Heart left ventricle (tissue), 16 donors: ENCODE results near the gene SMARCA1. TPM values are rescaled to one million over a fixed set of nuclear protein-coding genes. Genes with fewer than 3 reads are reported as not detected.

ENCODE experiments used
- ATAC-seq, 4 donors: fragments of 200-7000 bp; cut with Tn5 transposase; one replicate each; pipeline ENCODE4 v1.9.1; 2020 to 2022; ENCODE audit warnings: moderate library complexity in 4 of 4, mild to moderate bottlenecking in 3 of 4, moderate number of reproducible peaks in 1 of 4
- DNase-seq, 5 donors: peaks; one replicate each; pipeline ENCODE4 v3.0.0-alpha.2; 2020
- H3K27ac ChIP-seq, 12 donors: fragments of 200-600 bp; sonication (generic) in 4 of 12; one replicate each; pipeline versions ENCODE4 v1.5.0 to v1.8.0; 2016 to 2022; ENCODE audit warnings: mild to moderate bottlenecking in 2 of 12
- H3K27me3 ChIP-seq, 9 donors: fragments of 200-600 bp; sonication (generic) in 2 of 9; one replicate each; pipeline versions ENCODE4 v1.5.1 to v1.8.0; 2016 to 2022; ENCODE audit warnings: mild to moderate bottlenecking in 3 of 9
- H3K36me3 ChIP-seq, 9 donors: fragments of 200-600 bp; sonication (generic) in 2 of 9; one replicate each; pipeline versions ENCODE4 v1.5.0 to v1.8.0; 2018 to 2022; ENCODE audit warnings: mild to moderate bottlenecking in 2 of 9
- H3K4me1 ChIP-seq, 12 donors: fragments of 200-600 bp; sonication (generic) in 4 of 12; one replicate each; pipeline versions ENCODE4 v1.5.0 to v1.8.0; 2016 to 2022; ENCODE audit warnings: mild to moderate bottlenecking in 3 of 12
- H3K4me3 ChIP-seq, 12 donors: fragments of 200-600 bp; sonication (generic) in 4 of 12; one replicate each; pipeline versions ENCODE4 v1.5.0 to v1.8.0; 2017 to 2022; ENCODE audit warnings: mild to moderate bottlenecking in 9 of 12, moderate library complexity in 4 of 12
- H3K9me3 ChIP-seq, 12 donors: fragments of 200-600 bp; sonication (generic) in 4 of 12; one replicate each; pipeline versions ENCODE4 v1.5.0 to v1.8.0; 2016 to 2022; ENCODE audit warnings: mild to moderate bottlenecking in 1 of 12
- CTCF ChIP-seq, 12 donors: fragments of 200-600 bp; sonication (generic) in 4 of 12; IDR thresholded peaks; one replicate each; pipeline versions ENCODE4 v1.5.0 to v1.8.0; 2018 to 2022; ENCODE audit warnings: antibody characterized with exemption in 12 of 12, mild to moderate bottlenecking in 5 of 12
- POLR2A ChIP-seq, 2 donors: fragments of 450-650 bp; IDR thresholded peaks; one replicate each; pipeline ENCODE4 v1.6.1; 2017; ENCODE audit warnings: antibody characterized with exemption in 2 of 2, mild to moderate bottlenecking in 2 of 2, moderate library complexity in 2 of 2
- WGBS, 4 donors: extraction: QIAGEN DNeasy Blood & Tissue Kit in 2 of 4; methylation state at CpG; one replicate each; pipeline versions ENCODE4 v1.1.5 to v1.1.7; 2013 to 2018; 5-methylcytosine and 5-hydroxymethylcytosine counted together
- intact Hi-C, 10 donors: fragments of 100-400 bp; cut with DNase I; formaldehyde crosslinking; loops; one replicate each; pipeline versions ENCODE4 v1.11.1 to v1.14.2; 2022
- polyA plus RNA-seq, 2 donors: library from polyadenylated mRNA; stranded (reverse); fragments of 200-250 nt; gene quantifications; one replicate each; pipeline ENCODE4 v1.2.3, GENCODE V29; 2013
- total RNA-seq, 9 donors: library from RNA; depleted of rRNA in 2 of 9; stranded (reverse); fragments of >200 nt in 2 of 9; fragmentation: NEBNext Ultra II Directional in 3 of 9; extraction: Animal tissue kit (Norgen Biotek cat#: 25700) in 3 of 9; gene quantifications; one replicate each; pipeline versions ENCODE4 v1.1.0 to v1.2.4, GENCODE V29; 2016 to 2023
- donor health status: ischemic (EF 13 %, LVEDD 7.1; RV severe dilation, severe dysfunction).
- donor health status: healthy with polysubstance abuse.
- donor health status: DM: no; HTN: yes; CAD: no.
- donor health status: DM: no; HTN: no; CAD: no.
- donor health status: ischemic (EF 25% LVEDD 6.9; RV normal size, moderate dysfunction).
- donor health status: ischemic (EF 25% LVEDD 5.7; RV mildly dilated, moderate dysfunction).
- donor health status: healthy.
- donor health status: DM: yes; HTN: yes; CAD: no.
- donor health status: ischemic (EF 35%, LVEDD 5.7; RV mildly dilated, moderate dysfunction).
- donor health status: nonischemic (EF 11% LVEDD 7.7; RV severe dilation, severe dysfunction).
- donor health status: DM: yes; HTN: yes; CAD: no.
- donor health status: PGD.
- donor health status: ischemic (EF 29% LVEDD 5.4; RV normal size, mild dysfunction).
- donor health status: nonischemic (EF 23%, LVEDD 6.1; RV moderate dilation, normal function).

The SMARCA1 gene
- total and polyA plus RNA-seq, 11 donors = 7.6 to 38.5 (median 30.8) TPM

- no peaks in the 10 kb centered on the region for H3K9me3 ChIP-seq
- WGBS, 4 donors = 42 to 70% (median 52%) methylated on average over 2 of the region's 2 CpGs
- DNase-seq (no peak), ATAC-seq (no peak)
- no peaks in the 10 kb centered on the region for H3K4me1 ChIP-seq
- intact Hi-C loops = no loop called here
- no peak overlapping the region for H3K4me3 ChIP-seq
- no peaks in the 10 kb centered on the region for H3K36me3 ChIP-seq
- no peaks in the 10 kb centered on the region for H3K27me3 ChIP-seq
- TF ChIP-seq CTCF (IDR thresholded peaks at IDR 0.05) (no peak), POLR2A (IDR thresholded peaks at IDR 0.05) (no peak)
- H3K27ac ChIP-seq = no peak overlapping the region
Measured at GRCh38 chrX:129404670-129405008, 118.7 kb downstream of the SMARCA1 start.

GRCh38 chrX:129403974-129404669 is 119.2 kb downstream of the SMARCA1 start:
- Histone ChIP-seq H3K36me3 (no peaks in the 10 kb centered on the region), H3K4me3 (no peak overlapping the region), H3K9me3 (peaks cover 0 to under 1% (median 0%) of the 10 kb centered on the region in 12 donors), H3K27ac (no peak overlapping the region), H3K27me3 (no peaks in the 10 kb centered on the region), H3K4me1 (no peaks in the 10 kb centered on the region)
- WGBS, 4 donors = 50 to 69% (median 56%) methylated on average over 2 of the region's 2 CpGs
- no peak for TF ChIP-seq CTCF (IDR thresholded peaks at IDR 0.05)
- no peak for TF ChIP-seq POLR2A (IDR thresholded peaks at IDR 0.05)
- intact Hi-C loops = no loop called here
- DNase-seq = no peak
- no peak for ATAC-seq

Other genes starting within 250 kb of the SMARCA1 start
- 10 to 100 TPM in 6 of 9 donors, 1 to 10 TPM in 3; 7.7 to 13.7 (median 10.2) TPM for gene OCRL, start 16.8 kb upstream of the SMARCA1 start, total RNA-seq
- 10 to 100 TPM in 1 of 2 donors, 1 to 10 TPM in 1; 6.4 to 12.9 TPM for gene OCRL, start 16.8 kb upstream of the SMARCA1 start, polyA plus RNA-seq
- gene APLN, start 131.5 kb upstream of the SMARCA1 start, total RNA-seq = 10 to 100 TPM in 6 of 9 donors, 1 to 10 TPM in 3; 4.4 to 19.9 (median 12.7) TPM
- 1 to 10 TPM; 3.6 to 8.7 TPM for gene APLN, start 131.5 kb upstream of the SMARCA1 start, polyA plus RNA-seq
- gene XPNPEP2, start 215.5 kb upstream of the SMARCA1 start, total RNA-seq = 1 to 10 TPM in 3 of 9 donors, under 1 TPM in 6; 0.19 to 2.1 (median 0.56) TPM
- gene XPNPEP2, start 215.5 kb upstream of the SMARCA1 start, polyA plus RNA-seq = under 1 TPM; 0.19 to 0.55 TPM